ENCODE results near the gene MRPS7.

- TF ChIP-seq CTCF (IDR thresholded peaks at IDR 0.05; ENCODE audit: poor library complexity, severe bottlenecking), result no peak
- no peak for TF ChIP-seq MXI1 (conservative IDR thresholded peaks at IDR 0.05; ENCODE audit: poor library complexity, severe bottlenecking)
- TF ChIP-seq POLR2AphosphoS5 (IDR thresholded peaks at IDR 0.05), result no peak
- TF ChIP-seq TAF1 (IDR thresholded peaks at IDR 0.05; ENCODE audit: low read depth), result no peak
- no peak for TF ChIP-seq RAD21 (conservative IDR thresholded peaks at IDR 0.05)
- TF ChIP-seq SMC3 (conservative IDR thresholded peaks at IDR 0.05; ENCODE audit: poor library complexity), result no peak
Observed at GRCh38 chr17:75269844-75270217, 8.2 kb downstream of the MRPS7 start.
